ENCODE measurements around the gene MBD6. TPM values are rescaled to one million over a fixed set of nuclear protein-coding genes. Genes with fewer than 3 reads are reported as not detected.
A peak's percentile ranks its signal among the peaks of the same experiment; 100 is the strongest.

The MBD6 gene
- total and polyA plus RNA-seq, 2 of the 4 experiments (the other 2 are of a cell fraction) = 0.90 to 9.3 TPM

DNA sequence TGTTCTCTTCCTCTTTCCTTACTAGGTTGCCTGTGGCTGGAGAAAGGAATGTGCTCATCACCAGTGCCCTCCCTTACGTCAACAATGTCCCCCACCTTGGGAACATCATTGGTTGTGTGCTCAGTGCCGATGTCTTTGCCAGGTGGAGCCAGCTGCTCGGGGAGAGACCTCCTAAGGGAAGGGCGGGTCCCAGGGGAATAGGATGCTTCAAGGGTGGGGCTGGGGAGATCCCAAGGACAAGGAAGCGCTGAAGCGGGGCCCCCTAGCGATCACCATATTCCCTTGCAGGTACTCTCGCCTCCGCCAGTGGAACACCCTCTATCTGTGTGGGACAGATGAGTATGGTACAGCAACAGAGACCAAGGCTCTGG is 24.5 kb upstream of the MBD6 start:
- no peak overlapping the region for H4K8ac ChIP-seq (ENCODE audit: low read depth in 2 of 2, low read length in 2 of 2)
- ChIA-PET CTCF (no interaction called here), POLR2A (ENCODE audit: unreplicated experiment) (no interaction called here)
- no peaks in the 10 kb centered on the region for H3K4me1 ChIP-seq (ENCODE audit: control insufficient read depth, insufficient read depth, low read length)
- H3K9me3 ChIP-seq (ENCODE audit: control insufficient read depth, insufficient read depth, low read length) = no peaks in the 10 kb centered on the region
- H3K18ac ChIP-seq (ENCODE audit: low read depth, low read length) = no peak overlapping the region
- no peak overlapping the region for H3K4me2 ChIP-seq (ENCODE audit: low read depth, low read length)
- H2BK5ac ChIP-seq (ENCODE audit: low read depth, low read length, poor library complexity, severe bottlenecking) = no peak overlapping the region
- H2BK15ac ChIP-seq (ENCODE audit: low read depth, low read length) = no peak overlapping the region
- peaks cover 22% of the 10 kb centered on the region; the same call in 1 of the 2 replicates for H4K20me1 ChIP-seq (ENCODE audit: insufficient read depth, low read length)
- H3K56ac ChIP-seq (ENCODE audit: extremely low read depth, insufficient read depth, low read length) = no peak overlapping the region
- H3K27me3 ChIP-seq (ENCODE audit: control insufficient read depth, insufficient read depth, low read length) = no peaks in the 10 kb centered on the region
- dilution Hi-C loops (cut with HindIII; ENCODE audit: low sequenced_read_pairs, unreplicated experiment) = no loop called here
- H3K9me1 ChIP-seq (ENCODE audit: insufficient read depth, low read length) = peaks cover 14% of the 10 kb centered on the region
- intact Hi-C loops (cut with micrococcal nuclease) = no loop called here
- H3K14ac ChIP-seq (replicated peaks; ENCODE audit: low read depth, low read length) = no peak overlapping the region
- no peak overlapping the region for H3K23ac ChIP-seq (ENCODE audit: low read depth, low read length)
- no peak overlapping the region for H2BK20ac ChIP-seq (ENCODE audit: low read depth, low read length)
- H2BK120ac ChIP-seq (ENCODE audit: low read depth, low read length) = no peak overlapping the region
- peaks cover 44% of the 10 kb centered on the region for H3K36me3 ChIP-seq (ENCODE audit: control insufficient read depth, insufficient read depth, low read length)
- no peak overlapping the region for H3K9ac ChIP-seq (ENCODE audit: low read depth, low read length)
- no peak overlapping the region for H4K5ac ChIP-seq (ENCODE audit: low read depth, low read length)
- no peak overlapping the region for H3K27ac ChIP-seq (ENCODE audit: insufficient read depth, low read length)
- H2AFZ ChIP-seq (replicated peaks; ENCODE audit: low read length, poor library complexity) = no peak overlapping the region
- ATAC-seq (ENCODE audit: low read depth) (0 out of 2 replicates have a peak, but pooled peaks have one; percentile 19), DNase-seq (no peak)
- in situ Hi-C loops (cut with MboI; ENCODE audit: low sequenced_read_pairs) = no loop called here
- H3K4me3 ChIP-seq (ENCODE audit: insufficient read depth, low read depth, low read length) = no peak overlapping the region
- no peak overlapping the region for H2AK9ac ChIP-seq (replicated peaks; ENCODE audit: low read depth, low read length, poor library complexity)
- no peak for TF ChIP-seq RCOR1 (IDR thresholded peaks at IDR 0.05; ENCODE audit: insufficient replicate concordance, low read length)
- TF ChIP-seq CTCF (conservative IDR thresholded peaks at IDR 0.05; ENCODE audit: low read depth, low read length) = 0 out of 2 replicates have a peak, but pooled peaks have one; percentile 3
- peaks cover 41 to 42% of the 10 kb centered on the region in 2 experiments for H3K79me1 ChIP-seq (ENCODE audit: low read depth in 1 of 2, low read length in 2 of 2)
- no TSS peak for BruUV-seq (replicated peaks)
- no peak overlapping the region for H2AK5ac ChIP-seq (ENCODE audit: low read depth, low read length)
- H4K91ac ChIP-seq (ENCODE audit: insufficient read depth, low read depth, low read length) = no peak overlapping the region
- no CpG with 5 or more reads among the region's 9 CpGs for WGBS, 2 experiments (ENCODE audit: extremely low coverage in 2 of 2, insufficient read length in 1 of 2)
- no peak overlapping the region for H3K4ac ChIP-seq (ENCODE audit: low read depth, low read length)
